ENCODE data around the gene COL16A1. TPM values are rescaled to one million over a fixed set of nuclear protein-coding genes. Genes with fewer than 3 reads are reported as not detected.
A peak's percentile ranks its signal among the peaks of the same experiment; 100 is the strongest.

The COL16A1 gene
- total RNA-seq, 1 experiment from 2014 or later, result 6.2 TPM

- no peaks in the 10 kb centered on the region for H3K23me2 ChIP-seq (ENCODE audit: insufficient read length, low read depth, low read length, poor library complexity, severe bottlenecking)
- no peak overlapping the region for H2BK20ac ChIP-seq (ENCODE audit: low read depth, low read length, poor library complexity, severe bottlenecking)
- no peak overlapping the region for H4K8ac ChIP-seq (replicated peaks; ENCODE audit: insufficient read length, low read depth, low read length)
- H2BK12ac ChIP-seq (ENCODE audit: insufficient read length, low read depth, low read length), result no peak overlapping the region
- no peak overlapping the region for H2BK15ac ChIP-seq (ENCODE audit: low read depth, low read length)
- no peak overlapping the region for H3K9ac ChIP-seq (ENCODE audit: extremely low read depth, insufficient read length, low read length)
- no peak overlapping the region for H2BK5ac ChIP-seq (ENCODE audit: insufficient read length, low read length)
- no peak overlapping the region; a peak in 1 of 5 replicates for H3K4me3 Mint-ChIP-seq
- H4K91ac ChIP-seq (ENCODE audit: insufficient read length, low read depth, low read length), result no peak overlapping the region
- H2AK5ac ChIP-seq (ENCODE audit: insufficient read length, low read length), result no peak overlapping the region
- no CpG with 5 or more reads among the region's 15 CpGs for WGBS (ENCODE audit: extremely low coverage, insufficient read length, low lambda C conversion rate)
- H4K5ac ChIP-seq (ENCODE audit: insufficient read length, low read depth, low read length), result no peak overlapping the region
- no peak overlapping the region for H3K4me2 ChIP-seq (ENCODE audit: insufficient read depth, insufficient read length, low read length)
- H3K79me1 ChIP-seq (ENCODE audit: insufficient read depth, low read depth, low read length, poor library complexity, severe bottlenecking), result no peaks in the 10 kb centered on the region
- H3K27ac ChIP-seq (ENCODE audit: insufficient read length, low read depth, low read length), result no peak overlapping the region
- H3K18ac ChIP-seq (ENCODE audit: insufficient read length, low read depth, low read length), result no peak overlapping the region
- H3K9me3 Mint-ChIP-seq, result no peaks in the 10 kb centered on the region; a peak in 1 of 5 replicates
- TF ChIP-seq CTCF (conservative IDR thresholded peaks at IDR 0.05), result no peak; the same call in 1 of the 3 replicates
- H2BK120ac ChIP-seq (ENCODE audit: low read depth, low read length, poor library complexity, severe bottlenecking), result no peak overlapping the region
- H3K27me3 ChIP-seq (ENCODE audit: insufficient read depth, low read length), result no peaks in the 10 kb centered on the region
- 0 out of 2 replicates have a peak, but pooled peaks cover 2% of the 10 kb centered on the region for H3K27me3 Mint-ChIP-seq (ENCODE audit: low read depth)
- H3K36me3 Mint-ChIP-seq (ENCODE audit: insufficient read depth in 1 of 3, low read depth in 3 of 3), result no peaks in the 10 kb centered on the region; a peak in 1 of 7 replicates
- peaks cover 38 to 46% of the 10 kb centered on the region in 2 experiments for H3K4me1 Mint-ChIP-seq
- H3K4me1 ChIP-seq (ENCODE audit: insufficient read depth, low read length), result no peaks in the 10 kb centered on the region
- no peak overlapping the region for H3T11ph ChIP-seq (ENCODE audit: low read length)
- H2AFZ ChIP-seq (ENCODE audit: low read length), result no peak overlapping the region
- no peak overlapping the region for H3K14ac ChIP-seq (ENCODE audit: insufficient read depth, low read length)
- no peak overlapping the region for H3K23ac ChIP-seq (ENCODE audit: insufficient read length, low read depth, low read length)
- no peaks in the 10 kb centered on the region for H3K79me2 ChIP-seq (ENCODE audit: insufficient read depth, low read length)
- no peak overlapping the region for H3K4ac ChIP-seq (ENCODE audit: low read depth, low read length)
- no peak for DNase-seq
- no peaks in the 10 kb centered on the region for H3K9me3 ChIP-seq (ENCODE audit: control insufficient read depth, low read depth, low read length)
- no peaks in the 10 kb centered on the region for H4K20me1 ChIP-seq (ENCODE audit: control insufficient read depth, insufficient read depth, insufficient read length)
- H3K27ac Mint-ChIP-seq, result peak overlapping the region in 2 of 3 experiments; percentile 29 to 39; a peak in 2 of 7 replicates
- H3K56ac ChIP-seq (ENCODE audit: insufficient read length, low read depth, low read length), result no peak overlapping the region
These were observed 42.3 kb upstream of the COL16A1 start for GRCh38 chr1:31745946-31746670.

All from H9 (cell line).